ENCODE data around the gene PLEKHD1. TPM values are rescaled to one million over a fixed set of nuclear protein-coding genes. Genes with fewer than 3 reads are reported as not detected.

The PLEKHD1 gene
- total and polyA plus RNA-seq, 9 donors = under 0.01 to 0.15 (median 0.08) TPM; not detected in 3

DNA sequence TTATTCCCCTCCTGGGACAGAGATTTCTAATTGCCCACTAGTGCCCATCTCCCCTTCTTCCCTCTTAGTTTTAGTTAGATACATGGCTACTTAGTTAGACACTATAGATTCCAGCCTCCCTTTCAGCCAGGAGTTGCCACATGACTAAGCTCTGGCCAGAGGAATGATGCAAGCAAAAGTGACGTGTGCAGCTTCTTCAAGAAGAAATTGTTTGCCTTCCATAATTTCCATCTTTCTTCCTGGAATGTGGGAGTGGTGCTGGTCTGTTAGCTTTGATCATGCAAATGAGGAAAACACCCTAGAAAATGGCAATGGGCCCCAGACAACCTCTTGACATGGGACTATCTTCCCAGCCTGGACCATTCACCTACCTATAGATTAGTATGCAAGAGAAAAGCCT lies 68.7 kb downstream of the PLEKHD1 start:
- H3K9me3 ChIP-seq = no peaks in the 10 kb centered on the region
- no peak overlapping the region for H3K27ac ChIP-seq
- WGBS, 3 donors = 27 to 50% (median 41%) methylated on average over 1 of the region's 1 CpG
- TF ChIP-seq POLR2A (IDR thresholded peaks at IDR 0.05) (no peak), EP300 (IDR thresholded peaks at IDR 0.05) (no peak)
- TF ChIP-seq, protein P1, sequence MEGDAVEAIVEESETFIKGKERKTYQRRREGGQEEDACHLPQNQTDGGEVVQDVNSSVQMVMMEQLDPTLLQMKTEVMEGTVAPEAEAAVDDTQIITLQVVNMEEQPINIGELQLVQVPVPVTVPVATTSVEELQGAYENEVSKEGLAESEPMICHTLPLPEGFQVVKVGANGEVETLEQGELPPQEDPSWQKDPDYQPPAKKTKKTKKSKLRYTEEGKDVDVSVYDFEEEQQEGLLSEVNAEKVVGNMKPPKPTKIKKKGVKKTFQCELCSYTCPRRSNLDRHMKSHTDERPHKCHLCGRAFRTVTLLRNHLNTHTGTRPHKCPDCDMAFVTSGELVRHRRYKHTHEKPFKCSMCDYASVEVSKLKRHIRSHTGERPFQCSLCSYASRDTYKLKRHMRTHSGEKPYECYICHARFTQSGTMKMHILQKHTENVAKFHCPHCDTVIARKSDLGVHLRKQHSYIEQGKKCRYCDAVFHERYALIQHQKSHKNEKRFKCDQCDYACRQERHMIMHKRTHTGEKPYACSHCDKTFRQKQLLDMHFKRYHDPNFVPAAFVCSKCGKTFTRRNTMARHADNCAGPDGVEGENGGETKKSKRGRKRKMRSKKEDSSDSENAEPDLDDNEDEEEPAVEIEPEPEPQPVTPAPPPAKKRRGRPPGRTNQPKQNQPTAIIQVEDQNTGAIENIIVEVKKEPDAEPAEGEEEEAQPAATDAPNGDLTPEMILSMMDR (IDR thresholded peaks at IDR 0.05) = no peak
- no peaks in the 10 kb centered on the region for H3K27me3 ChIP-seq
- no peak for DNase-seq
- no peaks in the 10 kb centered on the region for H3K36me3 ChIP-seq
- no peak overlapping the region for H3K4me3 ChIP-seq
- no peaks in the 10 kb centered on the region for H3K4me1 ChIP-seq (ENCODE audit: insufficient read depth)
- intact Hi-C loops (cut with DNase I) = no loop called here

- DNase-seq = no peak
- TF ChIP-seq POLR2A (IDR thresholded peaks at IDR 0.05) (no peak), EP300 (IDR thresholded peaks at IDR 0.05) (no peak)
- TF ChIP-seq, protein P1 (IDR thresholded peaks at IDR 0.05) = no peak
- no peaks in the 10 kb centered on the region for H3K9me3 ChIP-seq
- H3K36me3 ChIP-seq = no peaks in the 10 kb centered on the region
- intact Hi-C loops (cut with DNase I) = no loop called here
- no peak overlapping the region for H3K27ac ChIP-seq
- H3K4me1 ChIP-seq (ENCODE audit: insufficient read depth) = no peaks in the 10 kb centered on the region
- H3K27me3 ChIP-seq = no peaks in the 10 kb centered on the region
- no peak overlapping the region for H3K4me3 ChIP-seq
- WGBS, 3 donors = 37 to 49% (median 47%) methylated on average over 4 of the region's 4 CpGs
Measured at GRCh38 chr14:69554500-69554899, 70.0 kb downstream of the PLEKHD1 start.

- no peak for TF ChIP-seq EP300 (IDR thresholded peaks at IDR 0.05)
- intact Hi-C loops (cut with DNase I) = no loop called here
- WGBS, 3 donors = 85 to 91% (median 88%) methylated on average over 4 of the region's 4 CpGs
- DNase-seq = no peak
- no peaks in the 10 kb centered on the region for H3K27me3 ChIP-seq
- no peaks in the 10 kb centered on the region for H3K4me1 ChIP-seq (ENCODE audit: insufficient read depth)
- no peaks in the 10 kb centered on the region for H3K36me3 ChIP-seq
- no peak overlapping the region for H3K4me3 ChIP-seq
- no peak overlapping the region for H3K27ac ChIP-seq
- no peaks in the 10 kb centered on the region for H3K9me3 ChIP-seq
Measured at GRCh38 chr14:69558774-69559173, 74.2 kb downstream of the PLEKHD1 start.

- intact Hi-C loops (cut with DNase I) = no loop called here
- H3K4me1 ChIP-seq (ENCODE audit: insufficient read depth) = no peaks in the 10 kb centered on the region
- TF ChIP-seq EP300 (IDR thresholded peaks at IDR 0.05) = no peak
- TF ChIP-seq, protein P1 (IDR thresholded peaks at IDR 0.05) = no peak
- no peak for TF ChIP-seq POLR2A (IDR thresholded peaks at IDR 0.05)
- no peaks in the 10 kb centered on the region for H3K9me3 ChIP-seq
- no peak overlapping the region for H3K27ac ChIP-seq
- H3K36me3 ChIP-seq = no peaks in the 10 kb centered on the region
- no peaks in the 10 kb centered on the region for H3K27me3 ChIP-seq
- WGBS, 3 donors = 14 to 19% (median 18%) methylated on average over 6 of the region's 6 CpGs
- DNase-seq = no peak
- no peak overlapping the region for H3K4me3 ChIP-seq
Measured at GRCh38 chr14:69559581-69560011, 75.1 kb downstream of the PLEKHD1 start.

DNA sequence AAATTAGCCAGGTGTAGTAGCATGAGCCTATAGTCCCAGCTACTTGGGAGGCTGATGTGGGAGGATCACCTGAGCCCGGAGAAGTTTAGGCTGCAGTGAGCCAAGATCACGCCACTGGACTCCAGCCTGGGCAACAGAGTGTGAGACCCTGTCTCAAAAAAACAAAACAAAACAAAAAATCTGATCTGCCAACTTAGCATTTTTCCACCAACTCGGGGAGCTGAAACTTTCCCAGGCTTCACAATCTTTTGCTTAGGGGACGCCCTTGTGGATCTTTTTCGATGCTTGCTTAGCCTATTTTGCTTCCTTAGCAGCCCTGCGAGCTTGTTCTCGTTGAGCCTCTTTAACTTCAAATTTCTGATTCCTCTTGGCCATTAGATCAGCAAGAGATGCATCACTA lies 76.3 kb downstream of the PLEKHD1 start:
- no peaks in the 10 kb centered on the region for H3K9me3 ChIP-seq
- H3K27ac ChIP-seq = no peak overlapping the region
- 78 to 84% (median 81%) methylated on average over 7 of the region's 7 CpGs for WGBS, 3 donors
- TF ChIP-seq, protein P1 (IDR thresholded peaks at IDR 0.05) = no peak
- TF ChIP-seq POLR2A (IDR thresholded peaks at IDR 0.05) (no peak), EP300 (IDR thresholded peaks at IDR 0.05) (no peak)
- no peak overlapping the region for H3K4me3 ChIP-seq
- no peaks in the 10 kb centered on the region for H3K4me1 ChIP-seq (ENCODE audit: insufficient read depth)
- intact Hi-C loops (cut with DNase I) = no loop called here
- H3K36me3 ChIP-seq = no peaks in the 10 kb centered on the region
- H3K27me3 ChIP-seq = no peaks in the 10 kb centered on the region
- DNase-seq = no peak

Data from ovary (tissue), 9 donors.